Spinal cord (tissue), 10 donors: ENCODE measurements around the gene FBXO31. TPM values are rescaled to one million over a fixed set of nuclear protein-coding genes. Genes with fewer than 3 reads are reported as not detected.
"Not testable (repeated sequence)": the region's sequence is repeated elsewhere in the genome, so short reads cannot be mapped to it uniquely, and the experiment has no call there.

Experiments used
- DNase-seq, 6 donors: peaks; one replicate each; pipeline versions ENCODE4 v3.0.0 to v3.0.0-alpha.2; 2013 to 2015; ENCODE audit warnings: low spot score in 6 of 6, low read depth in 4 of 6
- H3K27ac ChIP-seq: one replicate; pipeline ENCODE4 v1.5.1; 2013; ENCODE audit warnings: low read depth, low read length, control low read depth
- H3K27me3 ChIP-seq: one replicate; pipeline ENCODE4 v1.6.1; 2013; ENCODE audit warnings: low read length; ENCODE audit not compliant: control insufficient read depth, insufficient read depth
- H3K36me3 ChIP-seq: one replicate; pipeline ENCODE4 v1.6.1; 2013; ENCODE audit warnings: low read length; ENCODE audit not compliant: control insufficient read depth, insufficient read depth
- H3K4me1 ChIP-seq: one replicate; pipeline ENCODE4 v1.6.1; 2013; ENCODE audit warnings: low read length; ENCODE audit not compliant: control insufficient read depth, insufficient read depth
- H3K4me3 ChIP-seq: one replicate; pipeline ENCODE4 v1.5.1; 2013; ENCODE audit warnings: low read depth, low read length, control low read depth
- H3K9me3 ChIP-seq: one replicate; pipeline ENCODE4 v1.6.1; 2013; ENCODE audit warnings: low read length; ENCODE audit not compliant: control insufficient read depth, insufficient read depth
- WGBS: methylation state at CpG from one replicate; pipeline ENCODE4 v1.1.5; 2013; ENCODE audit warnings: missing lambda C conversion rate; ENCODE audit not compliant: insufficient coverage; 5-methylcytosine and 5-hydroxymethylcytosine counted together
- polyA plus RNA-seq, 2 donors: library from polyadenylated mRNA; unstranded; fragments of 120-200 nt; gene quantifications; one replicate each; pipeline ENCODE4 v1.2.1, GENCODE V29; 2013; ENCODE audit not compliant: insufficient read length in 2 of 2
- total RNA-seq, 2 donors: library from RNA; depleted of rRNA in 1 of 2; stranded (reverse); fragments of 120-200 nt in 1 of 2; fragments of >200 nt in 1 of 2; gene quantifications; one replicate each; pipeline versions ENCODE4 v1.2.3 to v1.2.4, GENCODE V29; 2013 to 2014
- donor health status: healthy.

Gene FBXO31
- total and polyA plus RNA-seq, 4 donors = 21.0 to 48.6 (median 41.0) TPM

DNA sequence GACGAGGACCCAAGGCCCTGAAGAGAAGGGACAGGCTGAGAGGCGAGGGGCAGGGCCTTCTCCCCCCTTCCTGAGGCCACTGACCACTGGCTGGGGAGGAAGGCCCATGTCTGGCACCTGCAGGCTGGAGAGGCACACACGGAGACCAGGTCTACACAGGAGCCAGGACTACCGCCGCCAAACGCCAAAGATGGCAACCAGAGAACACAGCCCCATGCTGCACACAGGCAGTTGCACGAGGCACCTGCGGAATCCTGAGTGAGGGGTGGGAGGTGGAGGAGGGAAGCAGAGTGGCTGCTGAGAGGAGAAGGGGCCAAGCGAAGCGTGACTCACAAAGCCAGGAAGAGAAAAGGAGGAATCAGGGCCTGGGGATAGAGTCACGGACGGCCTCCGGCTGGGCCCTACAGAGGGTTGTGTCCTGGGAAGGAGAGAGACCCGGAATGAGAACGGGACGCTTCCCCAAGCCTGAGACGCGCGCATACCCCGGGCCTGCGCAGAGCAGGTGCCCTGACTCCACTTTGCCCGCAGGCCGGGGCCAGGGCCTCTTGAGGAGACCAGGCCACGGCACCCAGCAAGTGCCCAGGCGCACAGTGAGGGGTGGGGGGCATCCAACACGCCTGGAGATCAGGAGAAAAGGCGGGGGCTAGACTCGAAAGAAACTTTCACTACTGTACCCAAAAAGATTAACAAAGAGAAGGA is 37.7 kb downstream of the FBXO31 start:
- Histone ChIP-seq H3K36me3 (peaks cover 79% of the 10 kb centered on the region), H3K4me1 (peaks cover 26% of the 10 kb centered on the region), H3K27me3 (no peaks in the 10 kb centered on the region), H3K4me3 (no peak overlapping the region), H3K9me3 (no peaks in the 10 kb centered on the region), H3K27ac (no peak overlapping the region)
- 87% methylated on average over 22 of the region's 28 CpGs for WGBS
- DNase-seq = no peak

DNA sequence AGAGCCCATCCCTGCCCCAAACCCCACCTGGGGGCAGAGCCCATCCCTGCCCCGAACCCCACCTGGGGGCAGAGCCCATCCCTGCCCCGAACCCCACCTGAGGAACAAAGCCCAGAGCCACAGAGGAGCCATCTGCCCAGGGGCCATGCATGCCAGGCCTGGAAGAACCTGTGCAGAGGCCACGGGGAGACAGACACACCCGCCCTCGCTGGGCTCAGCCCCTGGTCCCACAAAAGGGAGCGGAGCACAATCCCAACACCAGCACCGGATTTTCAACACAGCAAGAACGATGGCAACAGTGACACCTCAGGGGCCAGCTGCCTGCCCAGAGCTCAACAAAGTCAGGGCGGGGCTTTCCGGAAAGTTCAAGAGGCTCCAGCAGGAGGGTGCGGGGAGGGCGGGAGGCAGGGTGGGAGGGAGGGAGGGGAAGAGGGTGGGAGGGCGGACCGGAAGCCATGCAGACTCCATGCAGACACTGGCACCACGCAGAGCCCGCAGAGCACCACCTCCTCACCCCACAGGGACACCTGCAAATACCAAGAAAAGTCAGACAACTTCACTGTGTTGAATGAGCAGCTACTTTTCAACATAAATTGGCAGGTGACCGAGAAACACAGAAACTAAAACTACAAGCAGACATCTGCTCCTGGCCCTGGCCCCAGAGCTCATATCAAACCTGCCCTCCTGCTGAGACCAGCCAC is 38.5 kb downstream of the FBXO31 start:
- 72% methylated on average over 11 of the region's 17 CpGs for WGBS
- peaks cover 83% of the 10 kb centered on the region for H3K36me3 ChIP-seq
- no peaks in the 10 kb centered on the region for H3K27me3 ChIP-seq
- no peak for DNase-seq
- H3K4me3 ChIP-seq = no peak overlapping the region
- no peak overlapping the region for H3K27ac ChIP-seq
- H3K9me3 ChIP-seq = no peaks in the 10 kb centered on the region
- peaks cover 18% of the 10 kb centered on the region for H3K4me1 ChIP-seq

DNA sequence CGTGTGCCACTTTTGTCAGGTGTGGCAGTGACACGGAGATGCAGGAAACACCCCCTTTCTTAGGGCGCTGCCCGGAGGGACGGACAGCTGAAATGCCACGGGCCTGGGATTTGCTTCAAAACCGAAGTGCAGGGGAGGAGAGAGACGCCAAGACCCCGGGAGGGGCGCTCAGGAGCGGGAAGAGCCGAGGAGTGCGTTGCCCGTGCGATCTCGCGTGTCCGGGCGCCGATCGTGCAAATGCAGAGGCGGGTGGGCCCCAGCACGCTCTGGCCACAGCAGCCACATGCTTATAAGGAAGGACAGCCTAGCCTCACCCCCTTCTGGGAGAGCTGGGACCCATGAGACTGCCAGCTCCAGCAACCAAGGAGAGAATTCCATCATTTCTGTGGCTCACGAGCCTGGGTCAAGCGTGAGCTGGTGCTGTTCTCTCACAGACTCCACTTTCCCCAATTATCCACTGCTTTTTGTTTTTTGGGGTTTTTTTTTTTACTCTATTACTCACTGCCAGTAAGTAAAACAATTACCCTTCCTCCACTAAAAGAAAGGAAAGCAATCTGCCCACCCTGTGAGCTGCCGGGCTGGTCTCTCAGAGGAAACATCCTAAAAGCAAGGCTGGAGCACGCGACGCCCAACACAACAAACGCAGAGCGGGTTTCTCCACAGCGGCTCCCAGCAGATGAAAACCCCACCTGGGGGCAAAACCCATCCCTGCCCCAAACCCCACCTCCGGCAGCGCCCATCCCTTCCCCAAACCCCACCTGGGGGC is 39.2 kb downstream of the FBXO31 start:
- WGBS = 70% methylated on average over 30 of the region's 34 CpGs
- no peak overlapping the region for H3K27ac ChIP-seq
- no peak for DNase-seq
- peaks cover 84% of the 10 kb centered on the region for H3K36me3 ChIP-seq
- no peaks in the 10 kb centered on the region for H3K27me3 ChIP-seq
- no peaks in the 10 kb centered on the region for H3K9me3 ChIP-seq
- no peak overlapping the region for H3K4me3 ChIP-seq
- H3K4me1 ChIP-seq = peaks cover 16% of the 10 kb centered on the region

DNA sequence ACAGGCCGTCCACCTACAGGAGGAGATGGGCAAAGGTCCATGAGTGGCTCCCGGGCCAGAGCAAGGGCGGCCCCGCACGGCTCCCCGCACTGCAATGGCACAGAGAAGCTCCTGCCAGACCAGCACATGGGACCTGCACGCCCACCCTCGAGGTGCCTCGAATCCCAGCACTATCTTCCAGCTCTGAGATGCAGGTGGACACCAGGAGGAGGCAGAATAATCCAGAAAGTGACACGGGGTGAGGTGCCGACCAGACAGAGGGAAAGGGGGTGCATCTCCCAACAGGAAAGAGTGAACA is 39.9 kb downstream of the FBXO31 start:
- Histone ChIP-seq H3K36me3 (peaks cover 84% of the 10 kb centered on the region), H3K27me3 (no peaks in the 10 kb centered on the region), H3K27ac (no peak overlapping the region), H3K9me3 (no peaks in the 10 kb centered on the region), H3K4me1 (peaks cover 16% of the 10 kb centered on the region), H3K4me3 (no peak overlapping the region)
- WGBS = 92% methylated on average over 11 of the region's 11 CpGs
- no peak for DNase-seq

DNA sequence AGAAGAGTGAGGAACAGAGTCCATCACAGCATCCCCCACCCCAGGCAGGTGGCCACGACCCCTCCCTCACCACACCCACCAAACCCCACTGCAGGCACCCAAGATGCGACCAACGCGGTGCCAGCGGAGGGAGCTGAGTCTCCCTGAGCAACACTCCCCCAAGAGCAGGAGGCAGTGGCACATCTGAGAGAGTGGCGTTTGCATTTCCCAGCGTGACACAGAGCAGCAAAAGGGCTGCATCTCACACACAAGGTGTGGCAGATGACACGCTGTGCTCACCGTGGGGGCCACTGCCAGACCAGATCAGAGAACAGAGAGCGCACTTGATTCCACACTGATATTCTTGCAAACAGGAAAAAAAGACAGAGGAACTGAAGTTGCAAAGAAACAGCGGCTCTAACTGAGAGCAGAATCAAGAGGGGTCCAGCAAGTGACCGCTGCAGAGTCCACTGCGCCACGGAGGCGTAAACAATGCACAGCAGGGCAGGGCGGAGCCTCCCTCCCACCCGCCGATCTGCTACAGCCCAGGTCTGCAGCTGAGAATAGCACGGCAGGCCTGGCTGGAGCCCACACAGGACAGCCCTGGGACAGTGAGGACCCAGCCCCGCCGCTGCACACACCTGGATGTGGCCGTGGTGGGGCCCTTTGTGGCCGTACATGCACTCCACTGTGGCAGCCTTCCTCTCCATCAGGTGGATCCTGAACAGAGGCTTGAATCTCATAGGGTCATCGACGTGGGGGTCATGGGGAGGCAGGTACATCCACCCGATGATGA is 40.4 kb downstream of the FBXO31 start:
- DNase-seq = no peak
- no peak overlapping the region for H3K27ac ChIP-seq
- H3K27me3 ChIP-seq = no peaks in the 10 kb centered on the region
- peaks cover 83% of the 10 kb centered on the region for H3K36me3 ChIP-seq
- no peaks in the 10 kb centered on the region for H3K9me3 ChIP-seq
- 66% methylated on average over 24 of the region's 26 CpGs for WGBS
- peaks cover 16% of the 10 kb centered on the region for H3K4me1 ChIP-seq
- no peak overlapping the region for H3K4me3 ChIP-seq

DNA sequence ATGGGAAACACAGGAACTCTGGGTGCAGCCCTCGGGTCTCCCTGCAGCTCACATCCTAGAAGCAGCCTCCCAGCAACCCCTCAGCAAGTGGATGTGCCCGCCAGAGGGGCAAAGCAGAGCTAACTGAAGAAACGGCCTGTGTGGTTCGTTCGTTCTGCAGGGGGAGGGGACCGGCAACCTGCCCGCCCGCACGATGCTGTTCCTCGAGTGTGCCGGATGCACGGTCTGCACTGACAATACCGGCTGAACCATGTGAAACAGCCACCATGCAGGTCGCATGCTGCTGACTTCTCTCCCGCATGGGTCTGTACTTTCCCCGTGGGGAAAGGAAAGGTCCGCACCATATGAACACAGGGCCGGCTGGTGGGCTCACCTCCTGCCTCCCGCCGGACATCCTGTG is 41.1 kb downstream of the FBXO31 start:
- Histone ChIP-seq H3K27me3 (no peaks in the 10 kb centered on the region), H3K4me3 (no peak overlapping the region), H3K4me1 (peaks cover 16% of the 10 kb centered on the region), H3K9me3 (no peaks in the 10 kb centered on the region), H3K27ac (no peak overlapping the region), H3K36me3 (peaks cover 80% of the 10 kb centered on the region)
- 93% methylated on average over 16 of the region's 20 CpGs for WGBS
- no peak for DNase-seq

DNA sequence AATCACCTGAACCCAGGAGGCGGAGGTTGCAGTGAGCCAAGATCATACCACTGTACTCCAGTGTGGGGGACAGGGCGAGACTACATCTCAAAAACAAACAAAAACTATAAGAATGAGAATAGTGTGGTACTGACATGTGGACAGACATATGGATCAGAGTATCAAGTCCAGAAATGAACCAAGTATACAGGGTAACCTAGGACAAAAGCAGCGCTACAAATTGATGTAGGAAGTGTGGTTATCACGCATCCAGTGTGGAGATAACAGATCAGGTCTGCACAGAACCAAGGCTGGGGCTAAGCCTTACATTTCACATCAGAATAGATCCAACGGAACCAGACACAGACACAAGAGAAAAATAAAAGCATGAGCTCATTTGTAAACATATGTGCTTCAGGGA is 43.4 kb downstream of the FBXO31 start:
- peaks cover 25% of the 10 kb centered on the region for H3K4me1 ChIP-seq
- no peak overlapping the region for H3K4me3 ChIP-seq
- no peaks in the 10 kb centered on the region for H3K27me3 ChIP-seq
- no CpG with 5 or more reads among the region's 5 CpGs for WGBS
- peaks cover 75% of the 10 kb centered on the region for H3K36me3 ChIP-seq
- no peak overlapping the region for H3K27ac ChIP-seq
- no peak for DNase-seq
- no peaks in the 10 kb centered on the region for H3K9me3 ChIP-seq

DNA sequence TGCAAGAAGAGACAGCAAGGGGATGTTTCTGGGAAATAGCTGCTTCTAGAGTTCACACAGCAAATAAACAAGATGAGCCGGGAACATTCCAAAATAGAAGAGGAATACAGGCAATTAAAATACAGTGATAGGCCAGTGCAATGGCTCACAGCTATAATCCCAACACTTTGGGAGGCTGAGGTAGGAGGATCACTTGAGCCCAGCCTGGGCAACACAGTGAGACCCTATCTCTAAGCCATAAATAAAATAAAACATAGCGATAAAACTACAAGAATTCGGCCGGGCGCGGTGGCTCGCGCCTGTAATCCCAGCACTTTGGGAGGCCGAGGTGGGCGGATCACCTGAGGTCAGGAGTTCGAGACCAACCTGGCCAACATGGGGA is 43.9 kb downstream of the FBXO31 start:
- 99% methylated on average over 10 of the region's 11 CpGs for WGBS

DNA sequence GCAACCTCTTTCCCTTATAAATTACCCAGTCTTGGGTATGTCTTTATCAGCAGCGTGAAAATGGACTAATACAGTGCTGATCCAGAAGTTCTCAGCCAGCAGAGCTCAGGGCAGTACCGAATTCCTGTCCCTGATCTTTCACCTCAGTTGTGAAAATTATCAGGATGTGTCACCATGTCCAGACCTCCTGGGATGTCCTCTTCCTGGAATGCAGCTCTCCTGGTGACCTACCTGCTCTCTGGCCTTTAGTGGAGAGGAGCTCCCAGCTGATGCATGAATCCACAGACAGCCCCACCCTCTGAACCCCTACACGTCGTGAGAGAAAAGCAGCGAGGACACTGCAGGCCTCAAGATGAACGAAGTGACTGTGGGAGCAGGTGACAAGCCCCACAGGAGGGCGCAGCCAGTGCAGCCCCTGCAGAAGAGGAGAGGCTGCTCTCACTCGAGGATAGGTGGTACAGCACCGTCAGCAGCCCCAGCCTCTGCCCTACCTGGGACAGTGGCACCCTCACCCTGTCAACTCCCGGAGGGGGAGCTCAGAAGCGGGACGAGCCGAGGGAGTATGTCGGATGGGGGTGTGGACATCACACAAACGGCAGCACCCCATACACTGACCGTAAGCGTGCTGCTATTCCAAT is 44.4 kb downstream of the FBXO31 start:
- Histone ChIP-seq H3K4me1 (peaks cover 26% of the 10 kb centered on the region), H3K27me3 (no peaks in the 10 kb centered on the region), H3K27ac (no peak overlapping the region), H3K9me3 (no peaks in the 10 kb centered on the region), H3K4me3 (no peak overlapping the region), H3K36me3 (peaks cover 76% of the 10 kb centered on the region)
- WGBS = 95% methylated on average over 11 of the region's 17 CpGs
- DNase-seq = no peak

More for the DNA sequence above, 43.9 kb downstream of the FBXO31 start:
- H3K36me3 ChIP-seq = peaks cover 76% of the 10 kb centered on the region
- H3K27ac ChIP-seq, H3K4me3 ChIP-seq, H3K9me3 ChIP-seq, H3K27me3 ChIP-seq, DNase-seq: not testable (repeated sequence)
- H3K4me1 ChIP-seq = peaks cover 26% of the 10 kb centered on the region
